Loucy (cell line): ENCODE data around the gene TRIM67.

Source experiments
- EZH2phosphoT487 ChIP-seq: fragments of 200-600 bp; IDR thresholded peaks from 2 replicates; pipeline ENCODE4 v1.6.1; 2018; ENCODE audit warnings: antibody characterized with exemption, mild to moderate bottlenecking, moderate library complexity, borderline replicate concordance
- TF ChIP-seq, protein P1 (sequence below): fragments of 200-600 bp; sonication (generic); conservative IDR thresholded peaks from 2 replicates; pipeline ENCODE4 v1.5.1; 2014; ENCODE audit warnings: mild to moderate bottlenecking, antibody characterized with exemption, low read length

DNA sequence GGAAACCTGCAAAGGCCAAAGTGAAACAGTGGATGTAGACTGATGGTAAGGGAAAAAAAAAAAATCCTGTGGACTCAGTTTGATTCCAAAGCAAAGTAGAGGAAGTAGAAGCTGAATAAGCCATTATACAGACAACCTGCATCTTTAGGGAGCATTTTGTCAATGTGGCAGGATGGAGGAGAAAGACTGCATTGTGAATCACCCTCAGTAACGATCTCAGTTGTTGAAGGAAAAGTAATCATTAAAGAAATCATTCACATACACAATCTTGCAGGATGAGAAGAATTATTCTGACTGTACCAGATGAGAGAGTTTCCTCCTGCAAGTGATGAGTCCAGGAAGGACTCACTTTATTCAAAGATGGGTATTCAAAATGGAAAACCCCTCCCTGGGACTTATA is 45.1 kb upstream of the TRIM67 start:
- TF ChIP-seq, protein P1, sequence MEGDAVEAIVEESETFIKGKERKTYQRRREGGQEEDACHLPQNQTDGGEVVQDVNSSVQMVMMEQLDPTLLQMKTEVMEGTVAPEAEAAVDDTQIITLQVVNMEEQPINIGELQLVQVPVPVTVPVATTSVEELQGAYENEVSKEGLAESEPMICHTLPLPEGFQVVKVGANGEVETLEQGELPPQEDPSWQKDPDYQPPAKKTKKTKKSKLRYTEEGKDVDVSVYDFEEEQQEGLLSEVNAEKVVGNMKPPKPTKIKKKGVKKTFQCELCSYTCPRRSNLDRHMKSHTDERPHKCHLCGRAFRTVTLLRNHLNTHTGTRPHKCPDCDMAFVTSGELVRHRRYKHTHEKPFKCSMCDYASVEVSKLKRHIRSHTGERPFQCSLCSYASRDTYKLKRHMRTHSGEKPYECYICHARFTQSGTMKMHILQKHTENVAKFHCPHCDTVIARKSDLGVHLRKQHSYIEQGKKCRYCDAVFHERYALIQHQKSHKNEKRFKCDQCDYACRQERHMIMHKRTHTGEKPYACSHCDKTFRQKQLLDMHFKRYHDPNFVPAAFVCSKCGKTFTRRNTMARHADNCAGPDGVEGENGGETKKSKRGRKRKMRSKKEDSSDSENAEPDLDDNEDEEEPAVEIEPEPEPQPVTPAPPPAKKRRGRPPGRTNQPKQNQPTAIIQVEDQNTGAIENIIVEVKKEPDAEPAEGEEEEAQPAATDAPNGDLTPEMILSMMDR, result no peak
- no peak for TF ChIP-seq EZH2phosphoT487
